HG03045 (cell line): ENCODE data around the gene EARS2.

Experiments
- ATAC-seq: cut with Tn5 transposase; IDR thresholded peaks from one replicate; pipeline ENCODE4 v1.9.1; 2021; ENCODE audit warnings: mild to moderate bottlenecking, moderate library complexity; ENCODE audit not compliant: unreplicated experiment

Gene EARS2

GRCh38 chr16:23508589-23509440 lies 48.3 kb downstream of the EARS2 start:
- ATAC-seq = no peak

GRCh38 chr16:23506606-23506994 lies 50.5 kb downstream of the EARS2 start:
- ATAC-seq = no peak

- no peak for ATAC-seq
Observed at GRCh38 chr16:23505671-23506605, 51.2 kb downstream of the EARS2 start.

GRCh38 chr16:23505180-23505665 lies 51.9 kb downstream of the EARS2 start:
- no peak for ATAC-seq

GRCh38 chr16:23504453-23505179 lies 52.5 kb downstream of the EARS2 start:
- peak; percentile 53 for ATAC-seq

GRCh38 chr16:23504076-23504452 lies 53.1 kb downstream of the EARS2 start:
- ATAC-seq = peak; percentile 25

- ATAC-seq = no peak
Observed at GRCh38 chr16:23502466-23502865, 54.7 kb downstream of the EARS2 start.

- ATAC-seq = no peak
Observed at GRCh38 chr16:23501291-23501690, 55.9 kb downstream of the EARS2 start.

- no peak for ATAC-seq
Observed at GRCh38 chr16:23500862-23501225, 56.3 kb downstream of the EARS2 start.

- no peak for ATAC-seq
Observed at GRCh38 chr16:23500212-23500861, 56.8 kb downstream of the EARS2 start.

GRCh38 chr16:23499801-23500200 lies 57.3 kb downstream of the EARS2 start:
- no peak for ATAC-seq

GRCh38 chr16:23498863-23499262 lies 58.3 kb downstream of the EARS2 start:
- ATAC-seq = no peak

- no peak for ATAC-seq
Observed at GRCh38 chr16:23497543-23497868, 59.6 kb downstream of the EARS2 start.

- no peak for ATAC-seq
Observed at GRCh38 chr16:23496821-23497542, 60.2 kb downstream of the EARS2 start.

GRCh38 chr16:23495671-23496070 lies 61.5 kb downstream of the EARS2 start:
- ATAC-seq = no peak

- ATAC-seq = no peak
Observed at GRCh38 chr16:23494188-23494587, 63.0 kb downstream of the EARS2 start.

- no peak for ATAC-seq
Observed at GRCh38 chr16:23491490-23492391, 65.4 kb downstream of the EARS2 start.

- ATAC-seq = no peak
Observed at GRCh38 chr16:23486480-23486879, 70.7 kb downstream of the EARS2 start.

- ATAC-seq = no peak
Observed at GRCh38 chr16:23485841-23486240, 71.3 kb downstream of the EARS2 start.
